ENCODE data around the gene CLK2. TPM values are rescaled to one million over a fixed set of nuclear protein-coding genes. Genes with fewer than 3 reads are reported as not detected.

CLK2 gene
- total and polyA plus RNA-seq, 2 of the 8 experiments (the other 6 are each of a cell fraction or from before 2014, with no cell fraction given): 62.2 to 76.0 TPM

- TF ChIP-seq CHD1 (IDR thresholded peaks at IDR 0.05; ENCODE audit: low read depth, low read length) (no peak), YY1 (IDR thresholded peaks at IDR 0.05; ENCODE audit: low read depth, low read length) (peak; percentile 51; the same call in 1 of the 2 replicates), RAD21 (IDR thresholded peaks at IDR 0.05 in 1 of 2, conservative IDR thresholded peaks at IDR 0.05 in 1 of 2; ENCODE audit: low read depth in 2 of 2, low read length in 2 of 2) (peak; percentile 68 to 71), JUND (IDR thresholded peaks at IDR 0.05; ENCODE audit: low read length) (0 out of 2 replicates have a peak, but pooled peaks have one; percentile 36), SIN3A (conservative IDR thresholded peaks at IDR 0.05 in 1 of 2, IDR thresholded peaks at IDR 0.05 in 1 of 2; ENCODE audit: low read depth in 1 of 2, low read length in 2 of 2) (peak; percentile 93 to 96)
- TF ChIP-seq, protein P1, sequence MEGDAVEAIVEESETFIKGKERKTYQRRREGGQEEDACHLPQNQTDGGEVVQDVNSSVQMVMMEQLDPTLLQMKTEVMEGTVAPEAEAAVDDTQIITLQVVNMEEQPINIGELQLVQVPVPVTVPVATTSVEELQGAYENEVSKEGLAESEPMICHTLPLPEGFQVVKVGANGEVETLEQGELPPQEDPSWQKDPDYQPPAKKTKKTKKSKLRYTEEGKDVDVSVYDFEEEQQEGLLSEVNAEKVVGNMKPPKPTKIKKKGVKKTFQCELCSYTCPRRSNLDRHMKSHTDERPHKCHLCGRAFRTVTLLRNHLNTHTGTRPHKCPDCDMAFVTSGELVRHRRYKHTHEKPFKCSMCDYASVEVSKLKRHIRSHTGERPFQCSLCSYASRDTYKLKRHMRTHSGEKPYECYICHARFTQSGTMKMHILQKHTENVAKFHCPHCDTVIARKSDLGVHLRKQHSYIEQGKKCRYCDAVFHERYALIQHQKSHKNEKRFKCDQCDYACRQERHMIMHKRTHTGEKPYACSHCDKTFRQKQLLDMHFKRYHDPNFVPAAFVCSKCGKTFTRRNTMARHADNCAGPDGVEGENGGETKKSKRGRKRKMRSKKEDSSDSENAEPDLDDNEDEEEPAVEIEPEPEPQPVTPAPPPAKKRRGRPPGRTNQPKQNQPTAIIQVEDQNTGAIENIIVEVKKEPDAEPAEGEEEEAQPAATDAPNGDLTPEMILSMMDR (IDR thresholded peaks at IDR 0.05; ENCODE audit: control extremely low read depth in 1 of 3, insufficient read depth in 1 of 3, low read depth in 1 of 3, low read length in 3 of 3): peak; percentile 64 to 83 (median 71)
Observed at GRCh38 chr1:155277902-155278688, 4.8 kb upstream of the CLK2 start (continued).

Data from H1 (cell line).